NCI-H128 (cell line): Measurements from ENCODE around the gene USP48.

ENCODE experiments used
- DNase-seq: peaks from one replicate; lab custom pipeline; 2025; ENCODE audit not compliant: unreplicated experiment; lab: John Stamatoyannopoulos, UW

The USP48 gene

DNA sequence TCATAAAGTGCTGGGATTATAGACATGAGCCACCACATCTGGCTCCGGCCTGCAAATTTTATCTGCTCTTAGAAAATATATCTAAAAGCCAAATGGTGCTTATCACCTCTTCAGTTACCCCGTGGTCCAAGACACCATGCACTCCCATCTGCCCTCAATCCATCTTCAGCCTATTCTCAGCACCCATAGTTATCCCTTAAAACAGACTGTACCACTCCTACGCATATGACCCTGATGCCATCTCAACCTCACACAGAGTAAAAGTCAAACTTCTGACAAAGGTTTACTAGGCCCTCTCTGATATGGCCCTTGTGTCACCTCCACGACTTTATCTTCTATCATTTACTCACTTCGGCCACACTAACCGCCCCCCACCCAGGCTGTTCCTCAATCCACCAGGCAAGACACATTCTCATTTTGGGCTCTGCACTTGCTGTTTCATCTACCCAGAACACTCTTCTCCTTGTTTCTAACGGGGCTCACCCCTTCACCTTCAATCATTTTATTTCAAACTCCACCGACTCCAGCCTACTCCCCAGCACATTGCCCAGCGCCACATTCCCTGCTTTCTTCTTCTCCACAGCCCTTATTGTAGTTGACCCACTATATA is 33.0 kb downstream of the USP48 start:
- DNase-seq = no peak

DNA sequence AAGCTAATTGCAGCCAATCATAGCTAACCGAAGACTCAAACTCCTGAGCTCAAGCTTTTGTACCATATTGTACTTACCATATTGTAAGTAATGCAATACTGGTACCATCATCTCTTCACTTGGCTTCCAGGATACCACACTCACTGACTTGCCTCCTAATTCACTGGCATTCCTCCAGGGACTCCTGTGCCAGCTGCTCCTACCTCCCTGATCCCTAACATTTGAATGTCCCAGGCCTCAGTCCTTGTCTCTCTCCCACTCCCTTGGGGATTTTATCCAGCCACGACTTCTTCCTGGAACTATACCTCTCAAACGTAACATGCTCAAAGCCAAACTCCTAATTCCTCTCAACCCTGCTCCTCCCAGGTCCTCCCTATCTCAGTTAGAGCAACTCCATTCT is 33.8 kb downstream of the USP48 start:
- no peak for DNase-seq

DNA sequence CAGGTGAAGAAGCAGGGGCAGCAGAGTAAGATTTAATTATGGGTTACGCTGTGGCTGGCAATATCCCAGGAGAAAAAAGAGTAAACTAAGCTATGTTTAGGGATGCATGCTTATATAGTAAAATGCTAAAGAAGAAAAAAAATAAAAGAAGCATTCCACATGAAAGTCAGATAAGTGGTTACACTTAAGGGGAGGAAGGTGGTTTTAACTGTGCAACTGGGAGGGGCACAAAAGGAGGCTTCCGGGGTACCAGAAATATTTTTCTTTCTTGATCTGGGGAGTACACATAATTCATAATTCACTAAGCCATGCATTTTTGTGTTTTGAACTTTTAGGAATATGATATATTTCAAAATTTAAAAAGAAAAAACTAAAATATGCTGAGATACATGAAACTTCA is 39.5 kb downstream of the USP48 start:
- DNase-seq = no peak

DNA sequence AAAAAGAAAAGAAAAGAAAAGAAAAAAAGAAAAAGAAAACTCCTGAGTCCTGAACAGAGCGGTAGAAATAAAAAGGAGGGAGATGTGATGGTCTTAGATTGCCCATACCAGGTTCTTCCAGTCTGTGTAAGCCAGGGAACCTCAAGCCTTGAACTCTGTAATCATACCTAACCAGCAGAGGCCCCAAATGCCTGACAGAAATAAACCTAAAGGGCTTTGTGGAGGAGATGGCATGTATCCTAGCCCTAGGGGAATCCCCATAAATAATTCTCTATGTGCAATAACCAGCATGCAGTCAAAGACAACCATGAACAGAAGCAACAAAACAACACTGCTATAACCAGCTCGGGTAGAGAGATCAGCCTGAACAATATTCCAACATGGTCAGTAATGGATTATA is 40.4 kb downstream of the USP48 start:
- no peak for DNase-seq

DNA sequence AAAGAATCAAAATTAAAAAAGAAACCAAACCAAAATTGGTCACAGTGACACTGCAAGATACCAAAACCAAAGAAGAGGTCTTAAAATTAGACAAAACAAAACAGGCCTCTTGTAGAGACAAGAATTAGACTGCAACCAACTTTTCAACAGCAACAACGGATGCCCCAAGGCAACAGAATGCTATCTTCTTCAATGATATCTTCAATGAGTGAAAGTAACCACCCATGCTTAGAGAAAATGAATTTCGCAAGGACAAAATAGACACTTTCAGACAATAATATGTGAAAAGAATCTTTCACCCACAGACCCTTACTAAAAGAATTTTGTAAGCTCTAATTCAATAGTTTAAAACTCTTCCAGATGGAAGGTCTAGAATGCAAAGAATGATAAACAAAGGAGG is 41.7 kb downstream of the USP48 start:
- DNase-seq = no peak

DNA sequence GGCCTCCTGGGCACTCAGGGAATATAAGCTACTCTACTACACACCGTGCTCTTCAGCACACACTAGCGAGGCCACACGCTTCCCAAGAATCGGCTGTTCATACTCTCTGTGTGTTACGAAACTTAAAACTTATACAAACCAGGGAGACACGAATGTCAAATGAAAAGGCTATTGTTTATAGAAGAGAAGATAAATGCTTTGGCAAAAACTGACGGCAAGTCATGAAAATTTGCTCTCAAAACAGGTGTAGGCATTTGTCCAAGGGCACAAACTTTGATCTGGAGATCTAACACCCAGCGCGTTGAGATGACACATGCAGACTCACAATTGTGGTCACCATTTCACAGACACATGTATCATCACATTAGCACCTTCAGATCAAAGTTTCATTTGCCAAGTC is 46.1 kb downstream of the USP48 start:
- DNase-seq = no peak

DNA sequence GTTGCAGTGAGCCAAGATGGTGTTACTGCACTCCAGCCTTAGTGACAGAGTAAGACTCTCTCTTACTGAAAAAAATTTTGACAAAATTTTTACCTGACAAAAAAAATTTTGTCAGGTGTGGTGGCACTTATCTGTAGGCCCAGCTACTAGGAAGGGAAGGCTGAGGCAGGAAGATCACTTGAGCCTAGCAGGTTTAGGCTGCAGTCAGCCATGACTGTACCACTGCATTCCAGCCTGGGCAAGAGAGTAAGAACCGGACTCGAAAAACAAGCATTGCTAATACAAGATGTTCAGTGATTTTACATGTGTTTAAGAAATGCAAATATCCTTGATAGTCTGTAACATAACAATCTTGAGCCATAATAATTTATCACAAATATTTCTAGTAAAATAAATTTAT is 46.9 kb downstream of the USP48 start:
- no peak for DNase-seq

DNA sequence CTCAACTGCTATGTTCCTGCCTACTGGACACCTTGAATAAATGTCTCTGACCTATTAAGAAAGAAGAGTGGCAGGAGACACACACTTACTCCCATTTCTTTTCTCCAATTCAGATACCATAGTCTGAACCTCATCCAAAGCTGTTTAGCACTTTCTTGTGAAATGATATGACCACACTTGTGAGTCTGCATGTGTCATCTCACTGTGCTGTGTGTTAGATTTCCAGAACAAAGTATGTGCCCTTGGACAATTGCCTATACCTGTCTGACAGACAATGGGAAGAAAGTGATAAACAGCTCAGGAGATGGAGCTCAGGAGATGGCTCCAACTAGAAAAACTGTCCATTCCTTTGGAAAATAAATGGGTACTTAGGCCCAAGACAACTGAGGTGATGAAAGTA is 48.4 kb downstream of the USP48 start:
- no peak for DNase-seq

DNA sequence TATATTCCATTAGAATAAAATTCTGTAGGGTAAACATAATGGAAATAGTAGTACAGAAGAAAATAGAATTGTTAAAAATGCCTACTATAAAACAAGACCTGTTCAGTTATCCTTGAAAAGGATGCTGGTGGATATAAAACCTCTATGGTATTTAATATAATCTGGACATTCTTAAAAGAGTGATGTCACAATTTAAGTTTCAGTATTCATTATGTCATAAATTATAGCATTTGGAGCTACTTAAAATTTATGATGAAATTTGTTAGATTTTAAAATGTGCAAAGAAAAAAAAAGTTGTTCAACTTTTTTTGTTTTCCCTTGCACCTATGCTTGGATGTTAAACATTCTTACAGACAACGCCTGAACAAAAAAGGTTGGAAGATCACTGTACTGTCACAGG is 50.3 kb downstream of the USP48 start:
- no peak for DNase-seq

DNA sequence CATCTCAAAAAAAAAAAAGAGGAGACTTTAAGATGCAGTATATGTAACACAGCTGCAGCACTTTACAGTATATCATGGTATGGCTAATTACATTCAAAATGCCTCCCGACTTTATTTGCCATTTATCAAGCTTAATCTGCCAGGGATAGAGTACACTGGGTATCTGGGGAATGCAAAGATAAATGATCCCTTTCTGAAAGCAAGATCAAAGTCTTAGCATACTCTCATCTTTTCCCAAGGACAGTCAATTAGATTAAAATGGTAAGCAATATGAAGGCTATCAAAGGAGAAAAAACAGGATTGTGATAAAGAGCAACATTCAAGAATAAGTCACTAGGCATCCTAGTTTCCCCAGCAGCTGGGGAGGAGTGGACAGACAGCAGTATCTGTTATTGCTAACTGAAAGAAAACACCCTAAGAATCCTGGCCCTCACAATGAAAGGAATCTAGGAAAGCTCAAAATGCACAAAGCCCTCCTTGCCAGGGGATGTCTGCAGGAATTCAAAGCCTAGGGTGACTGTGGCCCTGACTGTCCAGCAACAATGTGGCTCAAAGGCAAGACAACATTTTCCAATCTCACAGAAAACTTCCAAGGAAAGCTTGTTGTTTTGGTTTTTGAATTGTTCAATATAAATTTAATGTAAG is 57.1 kb downstream of the USP48 start:
- DNase-seq = no peak

DNA sequence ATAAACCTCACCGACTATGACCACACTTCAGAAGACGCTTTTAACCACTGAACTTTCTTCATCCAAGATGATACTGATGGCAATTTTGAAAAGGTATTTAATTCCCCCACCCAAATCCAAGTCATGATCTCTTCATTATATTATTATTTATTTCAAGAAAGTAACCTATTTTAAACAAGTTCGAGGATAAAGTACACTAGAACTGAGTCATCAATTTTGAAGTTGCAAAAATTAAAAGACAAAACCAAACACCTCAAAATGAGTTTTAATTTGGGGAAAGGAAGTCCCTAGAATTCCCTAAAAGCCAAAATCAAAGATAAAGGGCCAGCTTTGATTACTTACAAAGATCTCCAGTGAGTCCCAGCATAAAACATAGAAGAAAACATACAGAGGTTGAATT is 58.4 kb downstream of the USP48 start:
- no peak for DNase-seq

DNA sequence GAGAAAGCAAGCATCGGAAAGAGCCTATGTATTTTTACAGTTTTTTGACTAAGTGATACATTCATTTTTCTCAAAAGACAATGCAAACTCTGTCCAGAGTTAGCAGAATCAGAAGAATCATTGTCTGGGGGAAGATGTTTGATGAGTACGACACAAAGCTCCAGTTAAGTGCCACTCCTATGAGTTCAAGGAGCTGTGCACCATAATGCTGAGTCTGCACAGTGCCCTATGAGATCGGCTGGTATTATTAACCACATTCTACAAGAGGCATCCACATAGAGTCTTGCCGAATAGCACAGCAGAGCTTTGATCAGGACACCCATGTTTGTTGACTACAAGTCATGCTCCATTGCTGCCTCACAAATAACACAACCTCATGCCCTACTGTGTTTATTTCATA is 58.9 kb downstream of the USP48 start:
- DNase-seq = no peak

DNA sequence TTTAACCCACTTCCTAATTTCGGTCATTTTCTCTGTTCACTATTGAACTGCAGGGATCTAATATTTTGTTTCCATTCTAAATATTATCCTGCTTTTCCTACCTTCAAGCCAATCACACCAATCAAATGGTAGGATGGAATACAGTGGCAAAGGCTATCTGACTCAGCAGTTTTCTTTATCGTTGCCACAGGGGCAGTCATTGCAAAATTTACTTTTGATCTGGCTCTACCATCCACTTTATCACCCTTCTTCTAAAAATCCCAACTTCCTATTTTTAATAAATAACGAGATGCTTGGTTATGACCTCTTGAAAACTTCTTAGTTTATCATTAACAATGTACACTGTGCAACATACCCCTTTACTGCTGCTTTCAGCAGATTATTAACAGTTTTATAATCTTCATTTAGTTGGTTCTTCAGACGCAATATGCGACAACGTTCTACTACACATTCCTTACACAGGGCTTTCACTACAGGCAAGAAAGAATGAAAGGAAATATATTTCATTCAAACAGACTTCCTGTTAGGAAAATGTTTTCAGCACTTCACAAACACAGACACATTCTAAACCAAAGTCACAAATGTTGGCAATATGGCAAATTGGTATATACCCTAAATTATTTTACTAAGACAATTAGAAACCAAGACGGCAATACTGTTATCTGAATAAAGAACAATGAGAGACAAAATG is 61.5 kb downstream of the USP48 start:
- DNase-seq = no peak

DNA sequence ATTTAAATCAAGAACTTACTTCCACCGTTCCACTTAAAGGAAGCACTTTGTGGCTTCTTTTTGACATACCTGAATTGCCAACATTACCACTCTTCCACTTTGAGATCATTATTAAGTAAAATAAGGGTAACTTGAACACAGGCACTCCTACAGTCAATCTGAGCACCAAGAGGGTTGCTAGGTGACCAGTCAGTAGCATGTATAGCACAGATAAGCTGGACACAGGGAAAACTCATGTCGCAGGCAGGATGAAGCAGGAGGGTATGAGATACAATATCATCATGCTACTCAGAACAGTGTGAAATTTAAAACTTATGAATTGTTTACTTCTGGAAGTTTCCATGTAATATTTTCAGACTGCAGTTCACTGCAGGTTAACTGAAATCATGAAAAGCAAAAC is 66.8 kb downstream of the USP48 start:
- no peak for DNase-seq

DNA sequence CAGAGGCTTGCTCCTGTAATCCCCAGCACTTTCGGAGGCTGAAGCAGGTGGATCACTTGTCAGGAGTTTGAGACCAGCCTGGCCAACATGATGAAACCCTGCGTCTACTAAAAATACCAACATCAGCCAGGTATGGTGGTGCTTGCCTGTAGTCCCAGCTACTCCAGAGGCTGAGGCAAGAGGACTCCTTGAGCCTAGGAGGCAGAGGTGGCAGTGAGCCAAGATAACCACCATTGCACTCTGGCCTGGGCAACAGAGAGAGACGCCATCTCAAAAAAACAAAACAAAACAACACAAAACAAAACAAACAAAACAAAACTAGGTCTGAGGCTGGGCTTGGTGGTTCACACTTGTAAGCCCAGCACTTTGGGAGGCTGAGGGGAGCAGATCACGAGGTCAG is 75.1 kb downstream of the USP48 start:
- no peak for DNase-seq

DNA sequence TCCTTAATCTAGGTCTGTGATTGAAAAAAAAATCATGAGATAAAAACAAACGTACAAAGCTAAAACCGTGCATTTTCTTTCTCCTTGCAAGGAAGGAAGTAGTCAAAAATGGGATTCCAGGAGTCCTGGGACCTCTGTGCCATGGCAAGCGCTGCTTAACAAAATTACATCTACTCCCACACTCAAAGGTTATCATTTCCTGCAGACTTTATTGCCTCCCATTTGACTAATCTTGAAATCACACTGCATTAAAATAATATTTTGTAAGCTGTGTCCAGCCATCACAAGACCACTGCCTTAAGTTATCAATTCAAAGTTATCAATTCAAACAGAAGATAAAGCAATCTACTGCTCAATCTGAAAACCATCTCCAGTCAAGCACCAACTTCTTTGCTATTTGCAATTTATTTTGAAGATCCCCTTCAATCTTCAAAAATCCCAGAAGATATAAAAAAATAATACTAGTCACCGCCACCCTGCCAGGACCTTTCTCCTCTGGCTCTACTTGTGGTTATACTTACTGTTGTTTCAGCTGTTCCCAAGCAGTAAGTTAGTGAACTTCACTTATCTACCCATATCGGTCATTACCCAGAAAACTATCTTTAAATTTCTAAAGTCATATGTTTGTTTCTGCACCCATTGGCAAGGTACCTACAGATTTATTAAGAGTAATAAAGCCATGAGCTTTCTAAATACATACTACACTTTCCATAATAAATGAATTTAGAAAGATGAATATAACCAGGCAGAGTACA is 75.7 kb downstream of the USP48 start:
- no peak for DNase-seq

DNA sequence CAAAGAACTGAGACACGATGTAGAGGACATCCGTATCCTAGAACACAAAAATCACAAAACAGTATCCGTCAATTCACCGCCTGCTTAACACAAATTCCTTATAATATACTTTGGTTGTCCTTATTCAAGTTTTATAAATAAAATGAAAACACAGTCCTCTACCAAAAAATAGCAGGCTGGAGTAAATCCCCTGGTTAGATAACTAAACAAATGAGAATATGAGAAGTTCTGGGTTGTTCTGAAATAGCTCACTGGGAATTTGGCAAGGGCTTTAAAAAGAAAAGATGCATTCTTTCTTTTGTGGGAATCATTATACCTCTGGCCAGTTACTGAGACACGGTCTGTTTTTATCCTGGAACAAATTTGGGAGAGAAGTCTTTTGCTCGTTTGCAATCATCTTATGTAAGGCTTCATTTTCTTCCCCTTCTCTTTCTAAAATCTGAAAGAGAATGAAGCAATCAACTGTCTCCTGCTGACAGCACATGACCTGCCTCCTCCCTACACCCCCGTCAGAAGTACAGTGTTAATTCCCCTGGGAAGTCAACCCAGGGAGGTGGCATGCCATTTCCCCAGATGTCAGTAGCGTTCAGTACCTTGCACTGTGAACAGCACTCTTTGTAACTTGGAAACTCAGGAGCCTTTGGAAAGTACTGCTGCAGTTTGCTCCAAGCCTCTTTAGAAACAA is 76.7 kb downstream of the USP48 start:
- no peak for DNase-seq

DNA sequence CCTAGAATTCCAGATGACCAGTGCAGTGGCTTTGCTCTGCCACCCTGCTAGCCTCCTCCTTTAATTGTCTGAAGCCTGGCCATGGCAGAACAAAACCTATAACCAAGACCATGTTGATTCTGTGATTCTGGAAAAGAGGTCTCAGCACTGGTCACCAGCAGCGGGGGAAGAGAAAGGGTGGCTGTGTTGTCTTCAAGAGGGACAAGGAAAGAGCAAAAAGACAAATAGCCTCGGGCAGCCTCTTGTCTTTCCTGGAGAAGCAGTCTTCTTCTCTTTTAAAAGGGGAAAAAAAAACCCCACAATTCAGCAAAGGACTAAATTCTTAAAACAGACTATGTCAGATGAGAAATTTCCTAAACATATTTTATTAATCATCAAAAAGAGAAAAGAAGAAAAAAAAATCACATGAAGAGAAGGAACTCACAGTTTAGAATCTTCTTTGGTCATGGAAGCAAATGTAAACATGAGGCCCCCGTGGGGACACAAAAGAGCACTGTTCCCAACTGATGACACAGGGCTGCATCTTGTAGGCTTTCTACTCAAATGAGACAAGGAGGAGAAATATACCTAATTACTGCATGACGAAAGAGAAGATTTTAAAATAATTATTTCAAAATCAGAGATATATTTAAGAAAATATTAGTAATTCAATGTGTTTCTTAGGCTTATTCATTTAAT is 77.5 kb downstream of the USP48 start:
- DNase-seq = no peak

DNA sequence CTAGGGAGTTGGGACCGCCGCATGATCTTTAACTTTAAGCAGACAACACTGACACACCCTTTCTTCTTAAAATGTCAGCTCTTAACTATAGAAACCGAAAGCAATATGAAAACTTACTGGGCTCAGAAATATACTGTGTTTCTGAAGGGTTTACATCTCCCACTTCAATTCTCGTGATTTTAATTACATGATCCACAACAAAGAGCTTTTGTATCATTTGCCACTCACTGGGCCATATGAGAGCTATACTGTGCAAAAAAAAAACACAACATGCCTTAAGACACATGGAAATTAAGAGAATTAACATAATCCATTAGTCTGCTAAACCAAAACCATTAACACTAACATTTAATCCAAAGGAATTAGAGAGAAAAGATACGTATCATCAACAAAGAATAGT is 78.8 kb downstream of the USP48 start:
- no peak for DNase-seq

DNA sequence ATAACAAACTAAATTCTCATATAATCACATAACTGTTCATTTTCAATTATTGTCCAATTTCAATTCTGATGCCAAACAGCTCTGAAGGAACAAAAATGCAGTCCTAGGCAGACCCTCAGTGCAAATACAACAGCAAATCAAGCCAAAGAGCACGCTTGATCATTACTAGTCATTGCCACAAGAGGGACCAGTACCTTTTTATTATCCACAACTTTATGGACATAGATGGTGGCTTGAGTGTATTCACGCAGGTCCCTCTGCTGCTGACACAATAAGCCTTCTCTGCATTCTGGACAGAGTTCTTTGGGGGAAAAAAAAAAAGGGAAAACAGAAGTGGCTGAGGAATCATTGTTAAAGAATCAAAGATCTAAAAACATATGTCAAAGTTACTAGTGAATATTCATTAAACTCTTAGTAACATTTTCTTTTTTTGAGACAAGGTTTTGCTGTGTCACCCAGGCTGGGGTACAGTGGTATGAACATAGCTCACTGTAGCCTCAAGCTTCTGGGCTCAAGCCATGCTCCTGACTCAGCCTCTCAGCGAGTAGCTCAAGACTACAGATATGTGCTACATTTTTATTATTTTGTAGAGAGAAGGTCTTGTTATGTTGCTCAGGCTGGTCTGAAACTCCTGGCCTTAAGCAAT is 79.5 kb downstream of the USP48 start:
- DNase-seq = no peak
